GM12872 (cell line): ENCODE results near the gene SH3RF3.

Experiments used
- CTCF ChIP-seq: IDR thresholded peaks from 3 replicates; pipeline ENCODE4 v1.5.1; 2011; ENCODE audit warnings: low read depth, mild to moderate bottlenecking, low read length, moderate library complexity; ENCODE audit not compliant: insufficient read depth

SH3RF3 gene

GRCh38 chr2:109446278-109447131 lies 317.5 kb downstream of the SH3RF3 start:
- TF ChIP-seq CTCF = no peak

DNA sequence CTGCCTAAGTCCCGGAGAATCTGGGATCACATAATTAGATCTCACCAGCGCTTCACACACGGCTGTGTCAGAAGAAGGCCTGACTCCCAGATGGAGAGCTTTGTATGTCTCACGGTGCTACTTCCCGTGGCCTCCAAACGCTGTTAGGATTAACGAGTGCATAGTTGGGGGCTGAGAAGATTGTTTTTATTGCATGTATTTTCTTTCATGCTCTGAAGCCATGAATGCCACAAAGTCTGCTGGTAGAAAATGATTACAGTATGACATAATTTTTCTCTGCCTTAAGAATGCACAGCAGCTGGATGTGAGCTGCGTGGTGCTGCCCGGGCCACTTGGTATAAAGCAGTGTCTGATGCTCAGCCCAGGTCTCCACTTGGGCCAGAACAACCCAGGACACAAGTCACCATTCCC lies 318.3 kb downstream of the SH3RF3 start:
- TF ChIP-seq CTCF = no peak

- TF ChIP-seq CTCF = no peak
These were observed 318.8 kb downstream of the SH3RF3 start for GRCh38 chr2:109447776-109448175.

GRCh38 chr2:109448207-109448606 lies 319.2 kb downstream of the SH3RF3 start:
- TF ChIP-seq CTCF = no peak

DNA sequence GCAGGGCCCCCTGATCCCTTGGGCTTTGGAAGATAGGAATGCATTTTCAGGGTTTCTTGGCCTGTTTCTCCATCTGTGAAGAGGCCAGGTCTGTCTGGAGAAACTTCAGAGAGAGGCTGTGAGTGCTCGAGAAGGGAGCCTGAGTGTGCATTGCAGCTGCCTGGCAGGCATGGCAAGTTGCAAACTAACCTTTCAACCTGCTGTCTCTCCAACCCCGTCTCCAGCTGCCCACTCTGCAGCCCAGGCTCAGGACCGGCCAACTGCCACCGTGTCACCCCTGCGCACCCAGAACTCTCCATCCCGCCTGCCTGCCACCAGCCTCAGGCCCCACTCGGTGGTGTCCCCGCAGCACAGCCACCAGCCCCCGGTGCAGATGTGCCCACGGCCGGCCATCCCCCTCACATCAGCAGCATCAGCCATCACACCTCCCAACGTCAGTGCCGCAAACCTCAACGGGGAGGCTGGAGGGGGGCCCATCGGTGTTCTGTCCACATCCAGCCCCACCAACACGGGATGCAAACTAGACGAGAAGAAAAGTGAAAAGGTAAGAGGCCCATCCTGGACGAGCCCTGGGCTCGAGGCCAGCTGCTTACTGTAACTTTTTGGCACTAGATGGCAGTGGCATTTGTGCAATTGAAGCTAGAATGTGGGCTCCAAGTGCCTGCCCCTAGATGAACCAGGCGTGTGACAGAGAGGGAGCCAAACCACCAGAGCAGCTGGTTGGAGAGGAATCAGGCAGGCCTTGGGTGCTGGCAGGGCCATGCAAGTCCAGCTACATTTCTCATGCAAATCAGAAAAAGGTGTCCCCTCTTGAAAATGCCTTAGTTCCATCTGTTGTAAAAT lies 320.2 kb downstream of the SH3RF3 start:
- TF ChIP-seq CTCF = no peak

GRCh38 chr2:109450574-109451273 lies 321.7 kb downstream of the SH3RF3 start:
- no peak for TF ChIP-seq CTCF

GRCh38 chr2:109451671-109452070 lies 322.7 kb downstream of the SH3RF3 start:
- no peak for TF ChIP-seq CTCF
